Body of pancreas (tissue), 4 donors: ENCODE data around the gene STRA6. TPM values are rescaled to one million over a fixed set of nuclear protein-coding genes. Genes with fewer than 3 reads are reported as not detected.

Experiments used
- ATAC-seq: fragments of 150-250 bp; one replicate; pipeline ENCODE4 v1.9.1; 2016
- DNase-seq, 4 donors: peaks; one replicate each; pipeline ENCODE4 v3.0.0-alpha.2; 2019
- H3K27ac ChIP-seq, 4 donors: fragments of 200-600 bp; sonication (generic); 1 replicate in 3 of 4; 2 replicates in 1 of 4; pipeline versions ENCODE4 v1.5.1 to v1.6.1; 2016 to 2019; ENCODE audit warnings: mild to moderate bottlenecking in 1 of 4, mixed read lengths in 1 of 4, moderate library complexity in 1 of 4
- H3K27me3 ChIP-seq, 2 donors: fragments of 200-600 bp; sonication (generic); one replicate each; pipeline ENCODE4 v1.6.0; 2016; ENCODE audit warnings: mild to moderate bottlenecking in 1 of 2
- H3K36me3 ChIP-seq, 2 donors: fragments of 200-600 bp; sonication (generic); replicated peaks in 1 of 2; 2 replicates each; pipeline ENCODE4 v1.5.1; 2016; ENCODE audit warnings: low read depth in 2 of 2; ENCODE audit not compliant: insufficient read depth in 1 of 2
- H3K4me1 ChIP-seq: fragments of 200-600 bp; sonication (generic); one replicate; pipeline ENCODE4 v1.6.0; 2016
- H3K4me3 ChIP-seq, 2 donors: fragments of 200-600 bp; sonication (generic); 1 replicate in 1 of 2; 2 replicates in 1 of 2; pipeline ENCODE4 v1.5.1; 2016 to 2019
- H3K9me3 ChIP-seq, 3 donors: fragments of 200-600 bp; sonication (generic); 1 replicate in 2 of 3; 2 replicates in 1 of 3; pipeline ENCODE4 v1.5.1; 2016
- CTCF ChIP-seq, 7 experiments: fragments of 450-650 bp in 4 of 7; fragments of 200-600 bp in 3 of 7; sonication (generic) in 3 of 7; IDR thresholded peaks; one replicate each; pipeline ENCODE4 v1.5.1; 2016 to 2019; ENCODE audit warnings: antibody characterized with exemption in 7 of 7
- POLR2A ChIP-seq, 3 donors: fragments of 450-650 bp; IDR thresholded peaks; one replicate each; pipeline ENCODE4 v1.6.1; 2016; ENCODE audit warnings: antibody characterized with exemption in 3 of 3, mild to moderate bottlenecking in 2 of 3
- WGBS, 2 donors: methylation state at CpG; one replicate each; pipeline ENCODE4 v1.1.5; 2017; 5-methylcytosine and 5-hydroxymethylcytosine counted together
- intact Hi-C: fragments of 100-400 bp; cut with DNase I; formaldehyde crosslinking; loops from one replicate; pipeline ENCODE4 v1.15.1; 2023
- total RNA-seq, 2 donors: library from RNA; depleted of rRNA; stranded (reverse); fragments of >200 nt; gene quantifications; one replicate each; pipeline ENCODE4 v1.1.0, GENCODE V29; 2016

Gene STRA6
- total RNA-seq, 2 donors from 2014 or later, result not detected

- intact Hi-C loops, result no loop called here
- DNase-seq, result no peak
- Histone ChIP-seq H3K36me3 (no peaks in the 10 kb centered on the region), H3K27me3 (no peaks in the 10 kb centered on the region), H3K9me3 (no peaks in the 10 kb centered on the region), H3K4me3 (no peak overlapping the region), H3K27ac (no peak overlapping the region), H3K4me1 (no peaks in the 10 kb centered on the region)
- 56 to 64% methylated on average over 3 of the region's 3 CpGs for WGBS, 2 donors
- no peak for ATAC-seq
- no peak for TF ChIP-seq CTCF (IDR thresholded peaks at IDR 0.05)
- TF ChIP-seq POLR2A (IDR thresholded peaks at IDR 0.05), result no peak
Measured at GRCh38 chr15:74191798-74192197, 10.8 kb downstream of the STRA6 start.

- H3K27ac ChIP-seq, result no peak overlapping the region
- no peak for ATAC-seq
Measured at GRCh38 chr15:74188216-74188615, 14.4 kb downstream of the STRA6 start.

GRCh38 chr15:74185710-74186348 is 16.8 kb downstream of the STRA6 start:
- Histone ChIP-seq H3K9me3 (no peaks in the 10 kb centered on the region), H3K27me3 (no peaks in the 10 kb centered on the region), H3K4me3 (no peak overlapping the region), H3K36me3 (no peaks in the 10 kb centered on the region), H3K27ac (no peak overlapping the region), H3K4me1 (no peaks in the 10 kb centered on the region)
- ATAC-seq (no peak), DNase-seq (no peak)
- no peak for TF ChIP-seq CTCF (IDR thresholded peaks at IDR 0.05)
- no peak for TF ChIP-seq POLR2A (IDR thresholded peaks at IDR 0.05)
- intact Hi-C loops, result no loop called here
- WGBS, 2 donors, result 34 to 39% methylated on average over 8 of the region's 8 CpGs

More at GRCh38 chr15:74188216-74188615, 14.4 kb downstream of the STRA6 start:
- H3K27me3 ChIP-seq, result no peaks in the 10 kb centered on the region
- intact Hi-C loops, result no loop called here
- no peaks in the 10 kb centered on the region for H3K36me3 ChIP-seq
- no peaks in the 10 kb centered on the region for H3K9me3 ChIP-seq
- no peak overlapping the region for H3K4me3 ChIP-seq
- no peak for DNase-seq
- no peak for TF ChIP-seq CTCF (IDR thresholded peaks at IDR 0.05)
- no peak for TF ChIP-seq POLR2A (IDR thresholded peaks at IDR 0.05)
- H3K4me1 ChIP-seq, result no peaks in the 10 kb centered on the region
- 76 to 79% methylated on average over 2 to 10 of the region's 11 CpGs for WGBS, 2 donors

GRCh38 chr15:74184582-74185091 is 17.9 kb downstream of the STRA6 start:
- ATAC-seq (no peak), DNase-seq (no peak)
- intact Hi-C loops, result no loop called here
- Histone ChIP-seq H3K27me3 (no peaks in the 10 kb centered on the region), H3K9me3 (no peaks in the 10 kb centered on the region), H3K4me1 (peaks cover 3% of the 10 kb centered on the region), H3K4me3 (no peak overlapping the region), H3K27ac (no peak overlapping the region), H3K36me3 (no peaks in the 10 kb centered on the region)
- no peak for TF ChIP-seq CTCF (IDR thresholded peaks at IDR 0.05)
- no peak for TF ChIP-seq POLR2A (IDR thresholded peaks at IDR 0.05)
- 62 to 66% methylated on average over 4 to 12 of the region's 12 CpGs for WGBS, 2 donors

GRCh38 chr15:74182131-74182530 is 20.5 kb downstream of the STRA6 start:
- WGBS, 2 donors, result 77 to 82% methylated on average over 3 to 8 of the region's 8 CpGs
- Histone ChIP-seq H3K4me1 (peaks cover 6% of the 10 kb centered on the region), H3K27me3 (no peaks in the 10 kb centered on the region), H3K4me3 (no peak overlapping the region), H3K27ac (no peak overlapping the region), H3K9me3 (no peaks in the 10 kb centered on the region), H3K36me3 (no peaks in the 10 kb centered on the region)
- intact Hi-C loops, result no loop called here
- DNase-seq, result no peak
- ATAC-seq, result no peak
- TF ChIP-seq CTCF (IDR thresholded peaks at IDR 0.05) (no peak), POLR2A (IDR thresholded peaks at IDR 0.05) (no peak)
